Neutrophil (primary cell): ENCODE data around the gene RAB8B.

Experiments
- H3K27ac ChIP-seq: fragments of 200-600 bp; sonication (generic); 2 replicates; pipeline ENCODE4 v1.5.1; 2016; ENCODE audit warnings: mild to moderate bottlenecking, moderate library complexity
- H3K27me3 ChIP-seq: fragments of 200-600 bp; sonication (generic); 2 replicates; pipeline ENCODE4 v1.6.0; 2016; ENCODE audit warnings: mild to moderate bottlenecking
- H3K36me3 ChIP-seq: fragments of 200-600 bp; sonication (generic); 2 replicates; pipeline ENCODE4 v1.5.1; 2017
- H3K4me1 ChIP-seq, 2 experiments: fragments of 200-600 bp in 1 of 2; sonication (generic) in 1 of 2; 1 replicate in 1 of 2; 2 replicates in 1 of 2; pipeline versions ENCODE4 v1.5.1 to v1.6.1; 2013 to 2016; ENCODE audit warnings: low read depth in 1 of 2, low read length in 1 of 2, mild to moderate bottlenecking in 1 of 2, moderate library complexity in 1 of 2; ENCODE audit not compliant: control insufficient read depth in 1 of 2, insufficient read depth in 1 of 2
- H3K4me3 ChIP-seq, 2 experiments: fragments of 200-600 bp in 1 of 2; sonication (generic) in 1 of 2; 1 replicate in 1 of 2; 2 replicates in 1 of 2; pipeline ENCODE4 v1.5.1; 2013 to 2016; ENCODE audit warnings: low read depth in 1 of 2, low read length in 1 of 2, mild to moderate bottlenecking in 1 of 2, moderate library complexity in 1 of 2
- H3K9me3 ChIP-seq: fragments of 200-600 bp; sonication (generic); 2 replicates; pipeline ENCODE4 v1.5.1; 2016
- CTCF ChIP-seq: fragments of 200-600 bp; sonication (generic); IDR thresholded peaks from 2 replicates; pipeline ENCODE4 v1.5.1; 2016; ENCODE audit warnings: antibody characterized with exemption

RAB8B gene

GRCh38 chr15:63195569-63196015 lies 6.2 kb downstream of the RAB8B start:
- TF ChIP-seq CTCF: no peak
- Histone ChIP-seq H3K27ac (peak overlapping the region; percentile 95), H3K4me1 (peaks cover 95 to 97% of the 10 kb centered on the region in 2 experiments), H3K36me3 (peaks cover 4% of the 10 kb centered on the region), H3K27me3 (no peaks in the 10 kb centered on the region), H3K4me3 (peak overlapping the region; percentile 28 to 91), H3K9me3 (no peaks in the 10 kb centered on the region)

- Histone ChIP-seq H3K27me3 (no peaks in the 10 kb centered on the region), H3K4me1 (peaks cover 93 to 97% of the 10 kb centered on the region in 2 experiments), H3K27ac (peak overlapping the region; percentile 95)
Observed at GRCh38 chr15:63196842-63197241, 7.4 kb downstream of the RAB8B start.

GRCh38 chr15:63197626-63198025 lies 8.2 kb downstream of the RAB8B start:
- H3K4me3 ChIP-seq: no peak overlapping the region
- no peaks in the 10 kb centered on the region for H3K27me3 ChIP-seq
- peaks cover 4% of the 10 kb centered on the region for H3K36me3 ChIP-seq
- H3K4me1 ChIP-seq: peaks cover 89 to 92% of the 10 kb centered on the region in 2 experiments
- no peak for TF ChIP-seq CTCF
- H3K27ac ChIP-seq: peak overlapping the region; percentile 66
- no peaks in the 10 kb centered on the region for H3K9me3 ChIP-seq

More at GRCh38 chr15:63196842-63197241, 7.4 kb downstream of the RAB8B start:
- Histone ChIP-seq H3K9me3 (no peaks in the 10 kb centered on the region), H3K4me3 (no peak overlapping the region), H3K36me3 (peaks cover 4% of the 10 kb centered on the region)
- TF ChIP-seq CTCF: no peak

GRCh38 chr15:63198371-63199250 lies 9.2 kb downstream of the RAB8B start:
- Histone ChIP-seq H3K4me3 (no peak overlapping the region), H3K4me1 (peaks cover 82 to 92% of the 10 kb centered on the region in 2 experiments), H3K9me3 (no peaks in the 10 kb centered on the region), H3K27ac (peak overlapping the region; percentile 66), H3K27me3 (no peaks in the 10 kb centered on the region), H3K36me3 (peaks cover 4% of the 10 kb centered on the region)
- no peak for TF ChIP-seq CTCF

GRCh38 chr15:63200464-63201249 lies 11.3 kb downstream of the RAB8B start:
- no peaks in the 10 kb centered on the region for H3K9me3 ChIP-seq
- peaks cover 4% of the 10 kb centered on the region for H3K36me3 ChIP-seq
- no peak overlapping the region for H3K4me3 ChIP-seq
- H3K4me1 ChIP-seq: peaks cover 65 to 85% of the 10 kb centered on the region in 2 experiments
- no peak for TF ChIP-seq CTCF
- H3K27me3 ChIP-seq: no peaks in the 10 kb centered on the region
- peak overlapping the region; percentile 36 for H3K27ac ChIP-seq
